Sigmoid colon (tissue), 7 donors: ENCODE measurements around the gene CYSRT1. TPM values are rescaled to one million over a fixed set of nuclear protein-coding genes. Genes with fewer than 3 reads are reported as not detected.

Experiments used
- DNase-seq: peaks from one replicate; pipeline ENCODE4 v3.0.0-alpha.2; 2019
- H3K27ac ChIP-seq, 4 donors: fragments of 200-600 bp; sonication (generic); one replicate each; pipeline ENCODE4 v1.5.1; 2016 to 2019; ENCODE audit warnings: mild to moderate bottlenecking in 1 of 4
- H3K27me3 ChIP-seq, 3 donors: fragments of 200-600 bp; sonication (generic); one replicate each; pipeline ENCODE4 v1.5.1; 2019; ENCODE audit warnings: mild to moderate bottlenecking in 1 of 3
- H3K36me3 ChIP-seq, 4 donors: fragments of 200-600 bp; sonication (generic); one replicate each; pipeline ENCODE4 v1.5.1; 2016 to 2019
- H3K4me1 ChIP-seq, 4 donors: fragments of 200-600 bp; sonication (generic); one replicate each; pipeline ENCODE4 v1.5.1; 2017 to 2019
- H3K4me3 ChIP-seq, 4 donors: fragments of 200-600 bp; sonication (generic); one replicate each; pipeline ENCODE4 v1.5.1; 2017 to 2019; ENCODE audit warnings: mild to moderate bottlenecking in 2 of 4, moderate library complexity in 1 of 4
- H3K9me3 ChIP-seq, 4 donors: fragments of 200-600 bp in 3 of 4; sonication (generic) in 3 of 4; one replicate each; pipeline versions ENCODE4 v1.5.1 to v1.6.1; 2013 to 2019
- EP300 ChIP-seq, 4 donors: sonication (generic); formaldehyde crosslinking; IDR thresholded peaks; one replicate each; pipeline ENCODE4 v1.6.1; 2017; ENCODE audit warnings: antibody characterized with exemption in 4 of 4
- POLR2A ChIP-seq, 2 donors: fragments of 450-650 bp; IDR thresholded peaks; one replicate each; pipeline ENCODE4 v1.6.1; 2016; ENCODE audit warnings: antibody characterized with exemption in 2 of 2, mild to moderate bottlenecking in 2 of 2, moderate library complexity in 2 of 2
- POLR2AphosphoS5 ChIP-seq, 4 donors: sonication (generic); formaldehyde crosslinking; IDR thresholded peaks; one replicate each; pipeline ENCODE4 v1.6.1; 2017; ENCODE audit warnings: antibody characterized with exemption in 4 of 4
- WGBS, 2 donors: extraction: QIAGEN DNeasy Blood & Tissue Kit; methylation state at CpG; one replicate each; pipeline ENCODE4 v1.1.7; 2013; 5-methylcytosine and 5-hydroxymethylcytosine counted together
- intact Hi-C: fragments of 100-400 bp; cut with DNase I; formaldehyde crosslinking; loops from one replicate; pipeline ENCODE4 v1.15.1; 2023
- polyA plus RNA-seq, 3 donors: library from polyadenylated mRNA; stranded (reverse); fragments of 200-250 nt; gene quantifications; one replicate each; pipeline ENCODE4 v1.2.3, GENCODE V29; 2013
- total RNA-seq, 4 donors: library from RNA; depleted of rRNA; stranded (reverse); fragments of >200 nt; gene quantifications; one replicate each; pipeline ENCODE4 v1.1.0, GENCODE V29; 2016
- TF ChIP-seq, protein P1 (sequence below), 4 experiments: fragments of 450-650 bp in 3 of 4; fragments of 200-600 bp in 1 of 4; IDR thresholded peaks; one replicate each; pipeline ENCODE4 v1.5.1; 2016 to 2019; ENCODE audit warnings: antibody characterized with exemption in 4 of 4, mild to moderate bottlenecking in 3 of 4, moderate library complexity in 2 of 4
- donor health status: healthy with polysubstance abuse.
- donor health status: Bipolar disorder and iron deficiency.
- donor health status: healthy.

The CYSRT1 gene
- total and polyA plus RNA-seq, 7 donors, result 0.33 to 1.2 (median 0.54) TPM; not detected in 4

GRCh38 chr9:137178939-137179630, 45.9 kb upstream of the CYSRT1 start:
- TF ChIP-seq EP300 (IDR thresholded peaks at IDR 0.05), result no peak
- TF ChIP-seq POLR2A (IDR thresholded peaks at IDR 0.05), result no peak
- no peak for TF ChIP-seq POLR2AphosphoS5 (IDR thresholded peaks at IDR 0.05)
- TF ChIP-seq, protein P1, sequence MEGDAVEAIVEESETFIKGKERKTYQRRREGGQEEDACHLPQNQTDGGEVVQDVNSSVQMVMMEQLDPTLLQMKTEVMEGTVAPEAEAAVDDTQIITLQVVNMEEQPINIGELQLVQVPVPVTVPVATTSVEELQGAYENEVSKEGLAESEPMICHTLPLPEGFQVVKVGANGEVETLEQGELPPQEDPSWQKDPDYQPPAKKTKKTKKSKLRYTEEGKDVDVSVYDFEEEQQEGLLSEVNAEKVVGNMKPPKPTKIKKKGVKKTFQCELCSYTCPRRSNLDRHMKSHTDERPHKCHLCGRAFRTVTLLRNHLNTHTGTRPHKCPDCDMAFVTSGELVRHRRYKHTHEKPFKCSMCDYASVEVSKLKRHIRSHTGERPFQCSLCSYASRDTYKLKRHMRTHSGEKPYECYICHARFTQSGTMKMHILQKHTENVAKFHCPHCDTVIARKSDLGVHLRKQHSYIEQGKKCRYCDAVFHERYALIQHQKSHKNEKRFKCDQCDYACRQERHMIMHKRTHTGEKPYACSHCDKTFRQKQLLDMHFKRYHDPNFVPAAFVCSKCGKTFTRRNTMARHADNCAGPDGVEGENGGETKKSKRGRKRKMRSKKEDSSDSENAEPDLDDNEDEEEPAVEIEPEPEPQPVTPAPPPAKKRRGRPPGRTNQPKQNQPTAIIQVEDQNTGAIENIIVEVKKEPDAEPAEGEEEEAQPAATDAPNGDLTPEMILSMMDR (IDR thresholded peaks at IDR 0.05), result no peak
- Histone ChIP-seq H3K4me1 (no peaks in the 10 kb centered on the region), H3K4me3 (no peak overlapping the region), H3K9me3 (no peaks in the 10 kb centered on the region), H3K36me3 (peaks cover 39 to 70% (median 48%) of the 10 kb centered on the region in 4 donors), H3K27ac (no peak overlapping the region), H3K27me3 (no peaks in the 10 kb centered on the region)
- no peak for DNase-seq
- WGBS, 2 donors, result 92% methylated on average over 19 of the region's 19 CpGs
- intact Hi-C loops, result no loop called here

DNA sequence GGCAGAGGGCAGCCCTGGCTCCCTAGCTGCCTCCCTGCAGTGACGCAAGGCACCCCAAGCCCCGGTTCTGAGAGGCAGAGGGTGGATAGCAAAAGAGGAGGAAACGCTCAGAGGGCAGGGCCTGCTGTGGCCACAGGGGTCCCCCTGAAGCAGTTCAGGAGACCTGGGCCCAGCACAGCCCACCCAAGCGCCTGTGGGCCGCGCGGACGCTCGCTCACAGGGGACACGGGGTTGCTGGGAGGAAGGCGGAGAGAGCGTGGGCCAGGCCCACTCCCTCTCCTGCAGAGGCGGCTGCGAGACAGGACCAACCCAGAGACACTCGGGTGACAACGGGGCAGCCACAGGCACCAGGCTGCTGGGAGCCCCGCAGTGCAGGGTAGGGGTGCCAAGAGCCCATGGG, 45.2 kb upstream of the CYSRT1 start:
- TF ChIP-seq, protein P1 (IDR thresholded peaks at IDR 0.05), result no peak
- TF ChIP-seq EP300 (IDR thresholded peaks at IDR 0.05), result no peak
- no peak for TF ChIP-seq POLR2A (IDR thresholded peaks at IDR 0.05)
- no peak for TF ChIP-seq POLR2AphosphoS5 (IDR thresholded peaks at IDR 0.05)
- no peak overlapping the region for H3K4me3 ChIP-seq
- H3K27ac ChIP-seq, result no peak overlapping the region
- H3K9me3 ChIP-seq, result no peaks in the 10 kb centered on the region
- no peaks in the 10 kb centered on the region for H3K27me3 ChIP-seq
- no peak for DNase-seq
- 93 to 96% methylated on average over 17 of the region's 17 CpGs for WGBS, 2 donors
- intact Hi-C loops, result no loop called here
- H3K4me1 ChIP-seq, result no peaks in the 10 kb centered on the region
- peaks cover 43 to 77% (median 55%) of the 10 kb centered on the region in 4 donors for H3K36me3 ChIP-seq

- Histone ChIP-seq H3K27ac (no peak overlapping the region), H3K4me1 (peaks cover 0 to 1% (median under 1%) of the 10 kb centered on the region in 4 donors), H3K9me3 (no peaks in the 10 kb centered on the region), H3K4me3 (no peak overlapping the region), H3K36me3 (peaks cover 50 to 84% (median 58%) of the 10 kb centered on the region in 4 donors), H3K27me3 (no peaks in the 10 kb centered on the region)
- DNase-seq, result no peak
- TF ChIP-seq, protein P1 (IDR thresholded peaks at IDR 0.05), result no peak
- TF ChIP-seq POLR2A (IDR thresholded peaks at IDR 0.05) (no peak), EP300 (IDR thresholded peaks at IDR 0.05) (no peak)
- 95 to 96% methylated on average over 20 of the region's 20 CpGs for WGBS, 2 donors
- intact Hi-C loops, result no loop called here
Observed at GRCh38 chr9:137180491-137180890, 44.5 kb upstream of the CYSRT1 start.

DNA sequence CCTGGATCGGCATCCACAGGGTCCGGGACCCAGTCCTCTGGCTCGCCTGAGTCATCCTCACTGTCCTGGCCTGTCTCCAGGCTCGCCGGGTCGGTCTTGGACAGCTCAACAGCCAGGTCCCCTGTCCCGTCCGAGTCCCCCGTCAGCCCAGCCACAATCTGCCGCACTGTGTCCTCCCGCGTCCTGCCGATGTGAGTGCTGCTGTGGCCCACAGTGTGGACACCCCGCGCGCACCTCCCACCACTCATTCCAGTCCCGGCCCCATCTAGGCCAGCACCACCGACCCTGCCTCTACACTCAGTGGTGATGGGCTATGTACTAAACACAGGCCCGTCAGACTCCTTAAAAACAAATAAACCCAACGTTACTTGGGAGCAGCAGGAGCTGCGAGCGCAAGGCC, 43.3 kb upstream of the CYSRT1 start:
- WGBS, 2 donors, result 94 to 96% methylated on average over 22 of the region's 22 CpGs
- Histone ChIP-seq H3K4me1 (peaks cover 0 to 13% (median 10%) of the 10 kb centered on the region in 4 donors), H3K27me3 (no peaks in the 10 kb centered on the region), H3K4me3 (no peak overlapping the region), H3K9me3 (no peaks in the 10 kb centered on the region), H3K27ac (no peak overlapping the region), H3K36me3 (peaks cover 52 to 93% (median 61%) of the 10 kb centered on the region in 4 donors)
- DNase-seq, result no peak
- intact Hi-C loops, result no loop called here
- TF ChIP-seq, protein P1 (IDR thresholded peaks at IDR 0.05), result no peak
- no peak for TF ChIP-seq EP300 (IDR thresholded peaks at IDR 0.05)
- no peak for TF ChIP-seq POLR2A (IDR thresholded peaks at IDR 0.05)
- TF ChIP-seq POLR2AphosphoS5 (IDR thresholded peaks at IDR 0.05), result no peak
